Left renal cortex interstitium (tissue), 4 donors: ENCODE measurements around the gene EBF4. TPM values are rescaled to one million over a fixed set of nuclear protein-coding genes. Genes with fewer than 3 reads are reported as not detected.

ENCODE experiments used
- DNase-seq, 4 donors: peaks; one replicate each; pipeline ENCODE4 v3.0.0-alpha.2; 2013; ENCODE audit warnings: low read depth in 4 of 4, low spot score in 2 of 4, missing footprints in 1 of 4
- polyA plus RNA-seq, 4 donors: library from polyadenylated mRNA; unstranded; fragments of 120-200 nt; gene quantifications; one replicate each; pipeline ENCODE4 v1.2.1, GENCODE V29; 2013; ENCODE audit not compliant: insufficient read length in 4 of 4

Gene EBF4
- polyA plus RNA-seq, 4 donors, result 25.8 to 45.1 (median 37.8) TPM

- no peak for DNase-seq
Observed at GRCh38 chr20:2783908-2784566, 91.5 kb downstream of the EBF4 start.

GRCh38 chr20:2793471-2793870, 100.9 kb downstream of the EBF4 start:
- no peak for DNase-seq

- no peak for DNase-seq
Observed at GRCh38 chr20:2794202-2794748, 101.7 kb downstream of the EBF4 start.

GRCh38 chr20:2794866-2795447, 102.4 kb downstream of the EBF4 start:
- no peak for DNase-seq

- DNase-seq, result no peak
Observed at GRCh38 chr20:2795451-2795850, 102.9 kb downstream of the EBF4 start.

GRCh38 chr20:2796011-2796660, 103.6 kb downstream of the EBF4 start:
- DNase-seq, result no peak

- no peak for DNase-seq
Observed at GRCh38 chr20:2797136-2797983, 104.8 kb downstream of the EBF4 start.

- no peak for DNase-seq
Observed at GRCh38 chr20:2798095-2798805, 105.7 kb downstream of the EBF4 start.

- DNase-seq, result no peak
Observed at GRCh38 chr20:2798814-2799213, 106.2 kb downstream of the EBF4 start.

- DNase-seq, result no peak
Observed at GRCh38 chr20:2799271-2799670, 106.7 kb downstream of the EBF4 start.

- DNase-seq, result no peak
Observed at GRCh38 chr20:2799688-2800520, 107.3 kb downstream of the EBF4 start.

- DNase-seq, result no peak
Observed at GRCh38 chr20:2800521-2801285, 108.1 kb downstream of the EBF4 start, which contains the start of gene CPXM1. Gene CPXM1 (minus strand): TSS chr20:2800627. CDS start chr20:2800572, 55 bp downstream.

- DNase-seq, result no peak
Observed at GRCh38 chr20:2801286-2801728, 108.7 kb downstream of the EBF4 start.

GRCh38 chr20:2804041-2804828, 111.7 kb downstream of the EBF4 start:
- DNase-seq, result no peak

- DNase-seq, result no peak
Observed at GRCh38 chr20:2804852-2805688, 112.5 kb downstream of the EBF4 start.

GRCh38 chr20:2805689-2806350, 113.2 kb downstream of the EBF4 start:
- no peak for DNase-seq
